ENCODE measurements around the gene TMPRSS2. TPM values are rescaled to one million over a fixed set of nuclear protein-coding genes. Genes with fewer than 3 reads are reported as not detected.

The TMPRSS2 gene
- total and polyA plus RNA-seq, 9 of the 15 experiments (the other 6 are each of a cell fraction or from before 2014, with no cell fraction given), result 0.20 TPM; not detected in 8

- Histone ChIP-seq H3K4me1 (replicated peaks in 1 of 2; ENCODE audit: control insufficient read depth in 2 of 2, insufficient read depth in 2 of 2, low read length in 2 of 2) (no peaks in the 10 kb centered on the region), H3K9me3 (replicated peaks; ENCODE audit: control insufficient read depth, insufficient read depth, low read depth, low read length) (no peaks in the 10 kb centered on the region), H3K27ac (ENCODE audit: extremely low read depth, low read depth, low read length) (no peak overlapping the region), H3K9me1 (ENCODE audit: control insufficient read depth, insufficient read depth, low read length) (no peaks in the 10 kb centered on the region), H2AFZ (ENCODE audit: low read depth, low read length) (no peak overlapping the region), H3K79me2 (ENCODE audit: control insufficient read depth, insufficient read depth, low read length) (no peaks in the 10 kb centered on the region), H3K9ac (ENCODE audit: insufficient read depth in 1 of 2, low read depth in 2 of 2, low read length in 2 of 2) (no peak overlapping the region), H4K20me1 (replicated peaks; ENCODE audit: control insufficient read depth, insufficient read depth, low read length) (0 out of 2 replicates have a peak, but pooled peaks cover 4% of the 10 kb centered on the region), H3K36me3 (ENCODE audit: control insufficient read depth, insufficient read depth, low read length) (no peaks in the 10 kb centered on the region), H3K27me3 (ENCODE audit: control insufficient read depth in 2 of 2, insufficient read depth in 2 of 2, low read length in 2 of 2) (peaks cover 8 to 36% of the 10 kb centered on the region in 2 experiments; a peak in 3 of 5 replicates), H3K4me2 (ENCODE audit: insufficient read depth, low read length) (no peak overlapping the region), H3K4me3 (no peak overlapping the region)
- intact Hi-C loops (cut with micrococcal nuclease) (no loop called here), in situ Hi-C loops (cut with MboI) (no loop called here)
- no peak for FAIRE-seq
- TF ChIP-seq RBM17 (IDR thresholded peaks at IDR 0.05; ENCODE audit: borderline replicate concordance, low read depth, low read length) (no peak), TARDBP (IDR thresholded peaks at IDR 0.05) (no peak), CC2D1A (IDR thresholded peaks at IDR 0.05) (no peak)
- DNase-seq (ENCODE audit: extremely low read depth in 1 of 4, low spot score in 3 of 4), result no peak
- WGBS (ENCODE audit: insufficient coverage, low coverage, missing lambda C conversion rate), result 3% methylated on average over 9 of the region's 9 CpGs
- ATAC-seq, result no peak
- no TSS peak for BruUV-seq (replicated peaks)
- CTCF ChIA-PET (ENCODE audit: low intra/inter-chr PET ratio), result no interaction called here
- POLR2A ChIA-PET, result interaction anchor here (0.8 kb wide), 1 partner anchor 382 kb away, joined by 5 read pairs; no protein-coding TSS in a partner anchor
These were observed 21.8 kb upstream of the TMPRSS2 start for GRCh38 chr21:41529769-41530168.

- no peak overlapping the region for H3K4me2 ChIP-seq (ENCODE audit: insufficient read depth, low read length)
- POLR2A ChIA-PET, result interaction anchor here (0.7 to 1.6 kb wide), 2 partner anchors 10 to 39 kb away, joined by 3 to 6 read pairs; no protein-coding TSS in a partner anchor
- H3K9me1 ChIP-seq (ENCODE audit: control insufficient read depth, insufficient read depth, low read length), result no peaks in the 10 kb centered on the region
- H3K4me1 ChIP-seq (replicated peaks in 1 of 2; ENCODE audit: control insufficient read depth in 2 of 2, insufficient read depth in 2 of 2, low read length in 2 of 2), result no peaks in the 10 kb centered on the region
- no peak for FAIRE-seq
- H3K9me3 ChIP-seq (replicated peaks; ENCODE audit: control insufficient read depth, insufficient read depth, low read depth, low read length), result no peaks in the 10 kb centered on the region
- no TSS peak for BruUV-seq (replicated peaks)
- H3K27me3 ChIP-seq (ENCODE audit: control insufficient read depth in 2 of 2, insufficient read depth in 2 of 2, low read length in 2 of 2), result peaks cover 8 to 32% of the 10 kb centered on the region in 2 experiments; a peak in 3 of 5 replicates
- no peaks in the 10 kb centered on the region for H3K79me2 ChIP-seq (ENCODE audit: control insufficient read depth, insufficient read depth, low read length)
- in situ Hi-C loops (cut with MboI) (no loop called here), intact Hi-C loops (cut with micrococcal nuclease) (no loop called here)
- no peak for ATAC-seq
- WGBS (ENCODE audit: insufficient coverage, low coverage, missing lambda C conversion rate), result under 1% methylated on average over 10 of the region's 10 CpGs
- no peak overlapping the region for H2AFZ ChIP-seq (ENCODE audit: low read depth, low read length)
- no peak overlapping the region for H3K4me3 ChIP-seq
- CTCF ChIA-PET (ENCODE audit: low intra/inter-chr PET ratio), result no interaction called here
- 0 out of 2 replicates have a peak, but pooled peaks cover 4% of the 10 kb centered on the region for H4K20me1 ChIP-seq (replicated peaks; ENCODE audit: control insufficient read depth, insufficient read depth, low read length)
- no peak overlapping the region for H3K9ac ChIP-seq (ENCODE audit: insufficient read depth in 1 of 2, low read depth in 2 of 2, low read length in 2 of 2)
- DNase-seq (ENCODE audit: extremely low read depth in 1 of 4, low spot score in 3 of 4), result no peak
- no peaks in the 10 kb centered on the region for H3K36me3 ChIP-seq (ENCODE audit: control insufficient read depth, insufficient read depth, low read length)
- H3K27ac ChIP-seq (ENCODE audit: extremely low read depth, low read depth, low read length), result no peak overlapping the region
- TF ChIP-seq ZBTB40 (IDR thresholded peaks at IDR 0.05) (no peak), ZBTB40 (CRISPR knock-in tag; IDR thresholded peaks at IDR 0.05) (no peak), HIVEP1 (CRISPR knock-in tag; IDR thresholded peaks at IDR 0.05) (no peak), ZNF780A (CRISPR knock-in tag; IDR thresholded peaks at IDR 0.05) (no peak), KAT8 (IDR thresholded peaks at IDR 0.05; ENCODE audit: low read depth) (no peak)
These were observed 18.6 kb upstream of the TMPRSS2 start for GRCh38 chr21:41526478-41527087.
